ENCODE results near the gene YBX1.
A peak's percentile ranks its signal among the peaks of the same experiment; 100 is the strongest.

DNA sequence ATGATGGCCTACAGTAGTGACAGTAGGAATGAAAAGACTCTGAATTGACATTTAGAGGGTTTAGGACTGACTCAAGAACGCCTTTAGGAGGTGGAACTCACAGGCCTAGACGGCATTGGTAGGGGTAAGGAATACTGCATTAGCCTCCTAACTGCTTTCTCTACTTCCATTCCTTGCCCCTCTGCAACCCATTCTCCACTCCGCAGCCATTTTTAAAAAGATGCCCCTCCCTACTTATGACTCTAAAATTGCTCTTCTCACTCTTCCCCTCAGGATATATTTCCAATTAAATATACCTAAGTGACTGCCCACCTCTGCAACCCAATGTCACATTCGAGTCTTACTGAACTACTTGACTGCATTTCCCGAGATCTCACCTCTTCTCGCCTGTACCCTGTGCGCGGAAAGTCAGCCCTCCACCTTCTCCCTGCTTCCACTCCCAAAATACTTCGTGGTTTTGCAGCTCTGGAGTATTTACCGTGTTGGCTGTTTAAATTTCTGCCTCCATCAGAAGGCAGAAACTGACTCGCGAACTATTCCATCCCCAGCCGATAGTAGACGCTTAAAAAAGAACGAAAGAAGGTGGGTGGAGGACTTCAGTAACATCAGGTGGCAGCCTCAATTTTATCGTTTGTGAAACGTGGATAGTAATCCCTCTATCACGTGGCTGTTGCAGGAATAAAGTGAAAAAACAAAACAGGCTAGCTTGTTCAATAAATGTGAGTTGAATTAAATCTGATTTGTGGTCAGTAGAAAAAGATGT is 1.1 kb upstream of the YBX1 start:
- TF ChIP-seq, protein P1, sequence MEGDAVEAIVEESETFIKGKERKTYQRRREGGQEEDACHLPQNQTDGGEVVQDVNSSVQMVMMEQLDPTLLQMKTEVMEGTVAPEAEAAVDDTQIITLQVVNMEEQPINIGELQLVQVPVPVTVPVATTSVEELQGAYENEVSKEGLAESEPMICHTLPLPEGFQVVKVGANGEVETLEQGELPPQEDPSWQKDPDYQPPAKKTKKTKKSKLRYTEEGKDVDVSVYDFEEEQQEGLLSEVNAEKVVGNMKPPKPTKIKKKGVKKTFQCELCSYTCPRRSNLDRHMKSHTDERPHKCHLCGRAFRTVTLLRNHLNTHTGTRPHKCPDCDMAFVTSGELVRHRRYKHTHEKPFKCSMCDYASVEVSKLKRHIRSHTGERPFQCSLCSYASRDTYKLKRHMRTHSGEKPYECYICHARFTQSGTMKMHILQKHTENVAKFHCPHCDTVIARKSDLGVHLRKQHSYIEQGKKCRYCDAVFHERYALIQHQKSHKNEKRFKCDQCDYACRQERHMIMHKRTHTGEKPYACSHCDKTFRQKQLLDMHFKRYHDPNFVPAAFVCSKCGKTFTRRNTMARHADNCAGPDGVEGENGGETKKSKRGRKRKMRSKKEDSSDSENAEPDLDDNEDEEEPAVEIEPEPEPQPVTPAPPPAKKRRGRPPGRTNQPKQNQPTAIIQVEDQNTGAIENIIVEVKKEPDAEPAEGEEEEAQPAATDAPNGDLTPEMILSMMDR (IDR thresholded peaks at IDR 0.05; ENCODE audit: low read depth, low read length, poor library complexity, severe bottlenecking): peak; percentile 21
- TF ChIP-seq EZH2phosphoT487 (IDR thresholded peaks at IDR 0.05; ENCODE audit: borderline replicate concordance, low read length): no peak
